HepG2 (cell line): ENCODE data around the gene CD4. TPM values are rescaled to one million over a fixed set of nuclear protein-coding genes. Genes with fewer than 3 reads are reported as not detected.

Experiments
- AKNA ChIP-seq: sonication (generic); formaldehyde crosslinking; IDR thresholded peaks from 2 replicates; pipeline ENCODE4 v1.4.0; 2020; ENCODE audit warnings: missing genetic modification reagents, borderline replicate concordance
- ATF3 ChIP-seq: sonication (generic); formaldehyde crosslinking; IDR thresholded peaks from 2 replicates; pipeline ENCODE4 v1.4.0; 2020; ENCODE audit warnings: missing genetic modification reagents
- ERF ChIP-seq: IDR thresholded peaks from 2 replicates; pipeline ENCODE4 v1.6.1; 2018; ENCODE audit warnings: missing biosample characterization, missing genetic modification reagents
- FOXA1 ChIP-seq, 2 experiments: fragments of 450-650 bp in 1 of 2; sonication (generic) in 1 of 2; formaldehyde crosslinking in 1 of 2; IDR thresholded peaks; 2 replicates each; pipeline versions ENCODE4 v1.4.0 to v1.6.1; 2016 to 2020; ENCODE audit warnings: missing genetic modification reagents in 1 of 2
- GLMP ChIP-seq: sonication (generic); formaldehyde crosslinking; IDR thresholded peaks from 2 replicates; pipeline ENCODE4 v1.9.0; 2021; ENCODE audit warnings: missing genetic modification reagents, mild to moderate bottlenecking, borderline replicate concordance
- IKZF5 ChIP-seq: IDR thresholded peaks from 2 replicates; pipeline ENCODE4 v1.6.1; 2018; ENCODE audit warnings: missing genetic modification reagents, mild to moderate bottlenecking, missing compliant biosample characterization
- KLF12 ChIP-seq: sonication (generic); formaldehyde crosslinking; IDR thresholded peaks from 2 replicates; pipeline ENCODE4 v1.4.0; 2020; ENCODE audit warnings: missing genetic modification reagents, borderline replicate concordance
- MTA1 ChIP-seq: sonication (generic); formaldehyde crosslinking; IDR thresholded peaks from 2 replicates; pipeline ENCODE4 v1.4.0; 2020; ENCODE audit warnings: missing genetic modification reagents, mild to moderate bottlenecking, borderline replicate concordance
- MYNN ChIP-seq: sonication (generic); formaldehyde crosslinking; IDR thresholded peaks from 2 replicates; pipeline ENCODE4 v1.4.0; 2020; ENCODE audit warnings: mild to moderate bottlenecking, low read depth, missing genetic modification reagents
- PAWR ChIP-seq: sonication (generic); formaldehyde crosslinking; IDR thresholded peaks from 2 replicates; pipeline ENCODE4 v1.4.0; 2020; ENCODE audit warnings: missing genetic modification reagents, mild to moderate bottlenecking, borderline replicate concordance
- RXRB ChIP-seq: IDR thresholded peaks from 2 replicates; pipeline ENCODE4 v1.6.1; 2016; ENCODE audit warnings: borderline replicate concordance, missing genetic modification reagents, missing compliant biosample characterization
- SRSF4 ChIP-seq: fragments of 200-400 bp; formaldehyde crosslinking; IDR thresholded peaks from one replicate; pipeline ENCODE4 v1.6.1; 2018; ENCODE audit warnings: mild to moderate bottlenecking, low read depth, low read length, moderate library complexity; ENCODE audit not compliant: poor library complexity, severe bottlenecking
- ZNF143 ChIP-seq: sonication (generic); formaldehyde crosslinking; IDR thresholded peaks from 2 replicates; pipeline ENCODE4 v1.4.0; 2020; ENCODE audit warnings: missing genetic modification reagents
- ZNF34 ChIP-seq: sonication (generic); formaldehyde crosslinking; IDR thresholded peaks from 2 replicates; pipeline ENCODE4 v1.4.0; 2020; ENCODE audit warnings: mild to moderate bottlenecking, missing genetic modification reagents, borderline replicate concordance
- ZNF432 ChIP-seq: sonication (generic); formaldehyde crosslinking; IDR thresholded peaks from 2 replicates; pipeline ENCODE4 v1.5.0; 2020; ENCODE audit warnings: missing genetic modification reagents, mild to moderate bottlenecking, borderline replicate concordance
- ZNF567 ChIP-seq: sonication (generic); formaldehyde crosslinking; IDR thresholded peaks from 2 replicates; pipeline ENCODE4 v1.8.1; 2023; ENCODE audit warnings: mild to moderate bottlenecking, missing genetic modification reagents, borderline replicate concordance
- ZNF746 ChIP-seq: sonication (generic); formaldehyde crosslinking; IDR thresholded peaks from 2 replicates; pipeline ENCODE4 v1.8.0; 2022; ENCODE audit warnings: mild to moderate bottlenecking, missing genetic modification reagents
- ZNF879 ChIP-seq: sonication (generic); formaldehyde crosslinking; IDR thresholded peaks from 2 replicates; pipeline ENCODE4 v1.8.1; 2023; ENCODE audit warnings: missing genetic modification reagents
- polyA plus RNA-seq, 8 experiments: library from polyadenylated mRNA; depleted of rRNA in 3 of 8; stranded (reverse) in 7 of 8; unstranded in 1 of 8; fragments of >200 nt; fragmentation: Illumina TruSeq in 4 of 8; extraction: Trizol in 4 of 8; gene quantifications; 2 replicates each; pipeline versions ENCODE4 v1.2.1 to v1.2.3, GENCODE V29; 2011 to 2016; ENCODE audit warnings: low read depth in 4 of 8, missing spikeins in 1 of 8, mixed read lengths in 1 of 8; ENCODE audit not compliant: insufficient read depth in 1 of 8
- total RNA-seq, 5 experiments: library from RNA; depleted of rRNA; stranded (reverse); fragments of >200 nt; fragmentation: Illumina TruSeq; extraction: Trizol; gene quantifications; 2 replicates each; pipeline ENCODE4 v1.2.3, GENCODE V29; 2016; ENCODE audit warnings: low read depth in 1 of 5
- TF ChIP-seq, protein P1 (sequence below): IDR thresholded peaks from 2 replicates; pipeline ENCODE4 v1.6.1; 2018; ENCODE audit warnings: missing genetic modification reagents
- TF ChIP-seq, protein P2 (sequence below): sonication (generic); formaldehyde crosslinking; IDR thresholded peaks from 2 replicates; pipeline ENCODE4 v1.5.0; 2020; ENCODE audit warnings: missing genetic modification reagents, mild to moderate bottlenecking, borderline replicate concordance

Gene CD4
- total and polyA plus RNA-seq, 2 of the 13 experiments (the other 11 are each of a cell fraction or from before 2014, with no cell fraction given), result 0.07 to 0.95 TPM

DNA sequence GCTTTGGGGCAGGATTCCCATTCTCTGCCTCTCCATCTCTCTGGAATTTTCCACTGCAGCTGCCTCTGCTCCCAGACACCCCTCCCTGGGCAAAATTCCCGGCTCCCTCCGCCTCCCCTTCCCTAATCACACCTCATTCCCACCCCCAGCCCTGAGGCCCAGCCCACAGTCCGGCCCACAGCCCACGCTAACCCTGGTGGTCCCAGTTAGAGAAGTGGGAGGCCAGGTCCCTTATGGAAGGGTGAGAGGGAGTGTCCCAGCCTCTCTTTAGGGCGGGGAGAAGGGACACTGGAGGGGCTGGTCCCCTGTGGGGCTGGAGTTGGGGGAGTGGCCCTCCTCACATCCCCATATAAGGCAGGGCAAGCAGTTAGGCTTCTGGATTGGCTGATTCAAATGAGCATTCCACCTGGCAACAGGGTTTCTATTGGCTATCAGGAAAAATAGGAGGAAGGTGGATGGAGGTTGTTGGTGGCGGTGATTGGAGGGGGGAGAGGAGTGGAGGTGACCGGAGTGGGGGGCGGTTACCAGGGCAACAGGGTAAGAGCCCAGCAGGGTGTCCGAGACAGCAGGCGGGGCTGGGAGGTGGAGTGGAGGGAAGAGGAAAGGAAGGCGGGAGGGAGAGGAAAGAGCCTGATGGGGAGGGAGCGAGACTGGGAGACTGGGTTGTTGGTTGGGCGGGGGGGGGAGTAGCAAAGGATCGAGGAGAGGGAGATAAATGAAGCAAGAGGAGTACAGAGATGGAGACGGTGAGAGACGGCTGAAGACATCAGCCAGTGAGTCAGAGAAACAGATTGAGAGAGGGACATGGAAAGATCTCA lies 25.1 kb upstream of the CD4 start (continued):
- no peak for TF ChIP-seq AKNA (CRISPR knock-in tag)
- TF ChIP-seq ZNF432, result no peak
- TF ChIP-seq SRSF4, result no peak
- TF ChIP-seq ERF (CRISPR knock-in tag), result no peak
- TF ChIP-seq PAWR, result no peak
- no peak for TF ChIP-seq FOXA1 (IDR thresholded peaks at IDR 0.05)
- no peak for TF ChIP-seq FOXA1 (CRISPR knock-in tag; IDR thresholded peaks at IDR 0.05)
- TF ChIP-seq GLMP, result no peak
- no peak for TF ChIP-seq RXRB (CRISPR knock-in tag)
- TF ChIP-seq, protein P1, sequence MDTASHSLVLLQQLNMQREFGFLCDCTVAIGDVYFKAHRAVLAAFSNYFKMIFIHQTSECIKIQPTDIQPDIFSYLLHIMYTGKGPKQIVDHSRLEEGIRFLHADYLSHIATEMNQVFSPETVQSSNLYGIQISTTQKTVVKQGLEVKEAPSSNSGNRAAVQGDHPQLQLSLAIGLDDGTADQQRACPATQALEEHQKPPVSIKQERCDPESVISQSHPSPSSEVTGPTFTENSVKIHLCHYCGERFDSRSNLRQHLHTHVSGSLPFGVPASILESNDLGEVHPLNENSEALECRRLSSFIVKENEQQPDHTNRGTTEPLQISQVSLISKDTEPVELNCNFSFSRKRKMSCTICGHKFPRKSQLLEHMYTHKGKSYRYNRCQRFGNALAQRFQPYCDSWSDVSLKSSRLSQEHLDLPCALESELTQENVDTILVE (CRISPR knock-in tag), result no peak
- no peak for TF ChIP-seq ZNF34
- TF ChIP-seq MTA1 (CRISPR knock-in tag), result no peak
- no peak for TF ChIP-seq ZNF143 (CRISPR knock-in tag)
- TF ChIP-seq IKZF5, result no peak
- TF ChIP-seq ZNF879 (CRISPR knock-in tag), result no peak
- TF ChIP-seq MYNN (CRISPR knock-in tag), result no peak
- TF ChIP-seq ZNF746 (CRISPR knock-in tag), result no peak
- TF ChIP-seq KLF12, result no peak; the same call in 1 of the 2 replicates
- TF ChIP-seq ATF3, result no peak
- no peak for TF ChIP-seq ZNF567 (CRISPR knock-in tag)
- TF ChIP-seq, protein P2, sequence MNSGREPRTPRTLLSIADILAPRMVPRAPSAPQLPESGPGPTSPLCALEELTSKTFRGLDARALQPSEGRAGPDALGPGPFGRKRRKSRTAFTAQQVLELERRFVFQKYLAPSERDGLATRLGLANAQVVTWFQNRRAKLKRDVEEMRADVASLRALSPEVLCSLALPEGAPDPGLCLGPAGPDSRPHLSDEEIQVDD (CRISPR knock-in tag), result no peak
